Osteocyte (in vitro differentiated cells): ENCODE measurements around the gene TADA2A. TPM values are rescaled to one million over a fixed set of nuclear protein-coding genes. Genes with fewer than 3 reads are reported as not detected.

ENCODE experiments used
- DNase-seq: peaks from one replicate; pipeline ENCODE4 v3.0.0; 2021; ENCODE audit warnings: mixed read lengths; ENCODE audit not compliant: unreplicated experiment; ENCODE audit errors: extremely low spot score
- H3K27ac Mint-ChIP-seq: one replicate; pipeline ENCODE4 v1.8.0; 2021; ENCODE audit warnings: mild to moderate bottlenecking, mixed read lengths; ENCODE audit not compliant: unreplicated experiment
- H3K27me3 Mint-ChIP-seq: one replicate; pipeline ENCODE4 v1.8.0; 2021; ENCODE audit warnings: mixed read lengths; ENCODE audit not compliant: unreplicated experiment
- H3K36me3 Mint-ChIP-seq: one replicate; pipeline ENCODE4 v1.8.0; 2021; ENCODE audit warnings: mixed read lengths; ENCODE audit not compliant: unreplicated experiment
- H3K4me1 Mint-ChIP-seq: one replicate; pipeline ENCODE4 v1.8.0; 2021; ENCODE audit warnings: mixed read lengths; ENCODE audit not compliant: unreplicated experiment
- H3K4me3 Mint-ChIP-seq: one replicate; pipeline ENCODE4 v1.8.0; 2021; ENCODE audit warnings: mild to moderate bottlenecking, moderate library complexity, mixed read lengths; ENCODE audit not compliant: unreplicated experiment
- H3K9me3 Mint-ChIP-seq: one replicate; pipeline ENCODE4 v1.8.0; 2021; ENCODE audit warnings: mixed read lengths; ENCODE audit not compliant: unreplicated experiment
- total RNA-seq: library from RNA; stranded (reverse); gene quantifications from 2 replicates; pipeline ENCODE4 v1.2.1, GENCODE V29; 2021
- TF ChIP-seq, protein P1 (sequence below): fragments of 200-600 bp; sonication (generic); IDR thresholded peaks from 2 replicates; pipeline ENCODE4 v1.5.0; 2021; ENCODE audit warnings: antibody characterized with exemption, mild to moderate bottlenecking, moderate library complexity

Gene TADA2A
- total RNA-seq, 1 donor from 2014 or later = 20.4 TPM

- no peaks in the 10 kb centered on the region for H3K27me3 Mint-ChIP-seq
- no peak overlapping the region for H3K27ac Mint-ChIP-seq
- no peaks in the 10 kb centered on the region for H3K9me3 Mint-ChIP-seq
- no peak for DNase-seq
- TF ChIP-seq, protein P1, sequence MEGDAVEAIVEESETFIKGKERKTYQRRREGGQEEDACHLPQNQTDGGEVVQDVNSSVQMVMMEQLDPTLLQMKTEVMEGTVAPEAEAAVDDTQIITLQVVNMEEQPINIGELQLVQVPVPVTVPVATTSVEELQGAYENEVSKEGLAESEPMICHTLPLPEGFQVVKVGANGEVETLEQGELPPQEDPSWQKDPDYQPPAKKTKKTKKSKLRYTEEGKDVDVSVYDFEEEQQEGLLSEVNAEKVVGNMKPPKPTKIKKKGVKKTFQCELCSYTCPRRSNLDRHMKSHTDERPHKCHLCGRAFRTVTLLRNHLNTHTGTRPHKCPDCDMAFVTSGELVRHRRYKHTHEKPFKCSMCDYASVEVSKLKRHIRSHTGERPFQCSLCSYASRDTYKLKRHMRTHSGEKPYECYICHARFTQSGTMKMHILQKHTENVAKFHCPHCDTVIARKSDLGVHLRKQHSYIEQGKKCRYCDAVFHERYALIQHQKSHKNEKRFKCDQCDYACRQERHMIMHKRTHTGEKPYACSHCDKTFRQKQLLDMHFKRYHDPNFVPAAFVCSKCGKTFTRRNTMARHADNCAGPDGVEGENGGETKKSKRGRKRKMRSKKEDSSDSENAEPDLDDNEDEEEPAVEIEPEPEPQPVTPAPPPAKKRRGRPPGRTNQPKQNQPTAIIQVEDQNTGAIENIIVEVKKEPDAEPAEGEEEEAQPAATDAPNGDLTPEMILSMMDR = no peak
- no peak overlapping the region for H3K4me3 Mint-ChIP-seq
- peaks cover 28% of the 10 kb centered on the region for H3K4me1 Mint-ChIP-seq
- H3K36me3 Mint-ChIP-seq = no peaks in the 10 kb centered on the region
Observed at GRCh38 chr17:37360632-37361031, 46.1 kb upstream of the TADA2A start.

GRCh38 chr17:37361543-37361942 is 45.1 kb upstream of the TADA2A start:
- TF ChIP-seq, protein P1 = no peak
- Mint-ChIP-seq H3K4me3 (no peak overlapping the region), H3K36me3 (no peaks in the 10 kb centered on the region), H3K4me1 (peaks cover 25% of the 10 kb centered on the region), H3K9me3 (no peaks in the 10 kb centered on the region), H3K27me3 (no peaks in the 10 kb centered on the region), H3K27ac (no peak overlapping the region)
- no peak for DNase-seq

DNA sequence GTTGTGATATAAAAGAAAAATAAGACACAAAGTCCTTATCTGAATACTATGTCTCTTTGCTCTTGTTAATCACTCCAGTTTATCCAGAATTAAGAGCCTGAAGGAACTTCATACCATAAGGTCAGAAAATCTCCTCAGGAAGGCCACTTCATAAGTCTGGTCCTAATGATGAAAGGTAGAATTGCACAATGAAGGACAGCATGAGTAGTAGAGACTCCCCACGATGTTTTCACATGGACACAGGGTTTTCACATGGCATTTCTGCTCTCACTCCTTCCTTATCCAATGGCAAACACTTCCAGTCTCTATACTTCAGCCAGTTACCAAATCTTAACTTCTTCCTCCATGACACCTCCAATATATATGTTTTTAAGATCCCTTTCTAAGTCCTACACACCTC is 41.1 kb upstream of the TADA2A start:
- no peak for DNase-seq
- H3K4me1 Mint-ChIP-seq = no peaks in the 10 kb centered on the region
- H3K27ac Mint-ChIP-seq = no peak overlapping the region
- H3K4me3 Mint-ChIP-seq = no peak overlapping the region
- no peaks in the 10 kb centered on the region for H3K9me3 Mint-ChIP-seq
- TF ChIP-seq, protein P1 = no peak
- no peaks in the 10 kb centered on the region for H3K27me3 Mint-ChIP-seq
- H3K36me3 Mint-ChIP-seq = no peaks in the 10 kb centered on the region

- Mint-ChIP-seq H3K27ac (no peak overlapping the region), H3K27me3 (no peaks in the 10 kb centered on the region), H3K4me3 (no peak overlapping the region), H3K9me3 (no peaks in the 10 kb centered on the region), H3K36me3 (no peaks in the 10 kb centered on the region), H3K4me1 (peaks cover 4% of the 10 kb centered on the region)
- TF ChIP-seq, protein P1 = no peak
- DNase-seq = no peak
Observed at GRCh38 chr17:37368577-37368976, 38.1 kb upstream of the TADA2A start.

DNA sequence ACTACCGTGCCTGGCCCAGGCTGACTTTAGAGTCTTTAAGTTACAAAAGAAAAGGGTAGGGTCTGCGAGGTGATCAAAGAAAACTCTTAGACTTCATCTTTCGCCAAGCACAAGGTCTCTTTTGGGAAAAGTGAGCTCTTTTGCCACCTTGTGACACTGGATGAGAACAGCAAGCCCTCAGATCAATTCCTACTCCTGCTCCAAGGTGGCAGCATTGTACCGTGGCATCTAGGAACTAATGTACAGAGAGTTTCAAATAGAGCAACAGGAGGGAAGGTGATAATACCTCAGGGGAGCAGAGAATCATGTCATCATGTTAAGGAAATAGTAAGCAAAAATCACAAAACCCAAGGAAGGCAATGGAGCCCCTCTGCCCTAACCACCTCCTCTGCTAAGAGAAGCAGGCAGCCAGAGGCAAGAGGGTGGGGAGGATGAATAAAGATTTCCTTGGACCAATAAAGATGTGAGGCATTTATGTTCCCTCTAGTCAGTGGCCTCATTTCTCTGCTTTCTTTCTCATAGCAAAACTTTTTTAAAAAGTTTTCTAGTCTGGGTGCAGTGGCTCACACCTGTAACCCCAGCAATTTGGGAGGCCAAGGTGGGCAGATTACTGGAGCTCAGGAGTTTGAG is 33.0 kb upstream of the TADA2A start:
- Mint-ChIP-seq H3K4me1 (peaks cover 4% of the 10 kb centered on the region), H3K27ac (peak overlapping the region; percentile 39), H3K36me3 (no peaks in the 10 kb centered on the region), H3K9me3 (no peaks in the 10 kb centered on the region), H3K4me3 (no peak overlapping the region), H3K27me3 (no peaks in the 10 kb centered on the region)
- TF ChIP-seq, protein P1 = peak; percentile 97
- no peak for DNase-seq
